Measurements from ENCODE around the gene RASEF.

- TF ChIP-seq CTCF (conservative IDR thresholded peaks at IDR 0.05; ENCODE audit: low read depth, low read length), result no peak
- no peak for TF ChIP-seq EZH2 (IDR thresholded peaks at IDR 0.05; ENCODE audit: low read length, unreplicated experiment)
- TF ChIP-seq EZH2phosphoT487 (IDR thresholded peaks at IDR 0.05; ENCODE audit: borderline replicate concordance, low read length), result no peak
These were observed 43.7 kb downstream of the RASEF start for GRCh38 chr9:83019246-83019645.
